Ovary (tissue), 9 donors: ENCODE results near the gene ACTA1. TPM values are rescaled to one million over a fixed set of nuclear protein-coding genes. Genes with fewer than 3 reads are reported as not detected.

Experiments used
- DNase-seq, 5 donors: peaks; one replicate each; pipeline ENCODE4 v3.0.0-alpha.2; 2019 to 2020
- H3K27ac ChIP-seq, 2 donors: fragments of 200-600 bp; one replicate each; pipeline versions ENCODE4 v1.5.1 to v1.8.0; 2019 to 2022
- H3K27me3 ChIP-seq: fragments of 200-600 bp; one replicate; pipeline ENCODE4 v1.8.0; 2022
- H3K36me3 ChIP-seq: fragments of 200-600 bp; sonication (generic); one replicate; pipeline ENCODE4 v1.5.1; 2019
- H3K4me1 ChIP-seq: one replicate; pipeline ENCODE4 v1.8.1; 2013; ENCODE audit warnings: mild to moderate bottlenecking, moderate library complexity; ENCODE audit not compliant: insufficient read depth
- H3K4me3 ChIP-seq: fragments of 200-600 bp; sonication (generic); one replicate; pipeline ENCODE4 v1.5.1; 2017
- H3K9me3 ChIP-seq, 2 donors: fragments of 200-600 bp in 1 of 2; sonication (generic) in 1 of 2; one replicate each; pipeline versions ENCODE4 v1.5.1 to v1.8.1; 2013 to 2019; ENCODE audit warnings: mild to moderate bottlenecking in 1 of 2, moderate library complexity in 1 of 2
- EP300 ChIP-seq: sonication (generic); formaldehyde crosslinking; IDR thresholded peaks from one replicate; pipeline ENCODE4 v1.6.1; 2017; ENCODE audit warnings: antibody characterized with exemption
- POLR2A ChIP-seq: fragments of 450-650 bp; IDR thresholded peaks from one replicate; pipeline ENCODE4 v1.6.1; 2017; ENCODE audit warnings: antibody characterized with exemption, mild to moderate bottlenecking, moderate library complexity
- WGBS, 3 donors: extraction: QIAGEN DNeasy Blood & Tissue Kit in 1 of 3; methylation state at CpG; one replicate each; pipeline versions ENCODE4 v1.1.5 to v1.1.7; 2013 to 2017; 5-methylcytosine and 5-hydroxymethylcytosine counted together
- intact Hi-C, 4 donors: fragments of 100-400 bp; cut with DNase I; formaldehyde crosslinking; loops; one replicate each; pipeline versions ENCODE4 v1.11.0 to v1.15.1; 2022 to 2023
- polyA plus RNA-seq, 2 donors: library from polyadenylated mRNA; stranded (reverse); fragments of 200-250 nt in 1 of 2; fragments of 350-450 nt in 1 of 2; fragmentation: Illumina TruSeq in 1 of 2; extraction: RNeasy Lipid Tissue Mini Kit (QIAGEN cat#74804) in 1 of 2; gene quantifications; one replicate each; pipeline ENCODE4 v1.2.3, GENCODE V29; 2013 to 2014
- total RNA-seq, 7 donors: library from RNA; depleted of rRNA in 2 of 7; stranded (reverse); fragments of >200 nt in 2 of 7; fragmentation: NEBNext Ultra II Directional in 3 of 7; extraction: Animal tissue kit (Norgen Biotek cat#: 25700) in 3 of 7; gene quantifications; one replicate each; pipeline versions ENCODE4 v1.1.0 to v1.2.4, GENCODE V29; 2016 to 2023
- TF ChIP-seq, protein P1 (sequence below), 3 donors: fragments of 450-650 bp in 2 of 3; fragments of 200-600 bp in 1 of 3; IDR thresholded peaks; one replicate each; pipeline versions ENCODE4 v1.5.1 to v1.8.0; 2016 to 2022; ENCODE audit warnings: antibody characterized with exemption in 3 of 3, mild to moderate bottlenecking in 1 of 3
- donor health status: DM: no; HTN: no; CAD: no; lungs with moderate emphysema.
- donor health status: DM: no; HTN: no; CAD: no.
- donor health status: Bipolar disorder and iron deficiency.
- donor health status: DM: yes; HTN: yes; CAD: no.
- donor health status: DM: no; HTN: no; CAD: no.
- donor health status: DM: yes; HTN: yes; CAD: no.

Gene ACTA1
- total and polyA plus RNA-seq, 9 donors = 0.33 to 3.3 (median 0.70) TPM; not detected in 4

DNA sequence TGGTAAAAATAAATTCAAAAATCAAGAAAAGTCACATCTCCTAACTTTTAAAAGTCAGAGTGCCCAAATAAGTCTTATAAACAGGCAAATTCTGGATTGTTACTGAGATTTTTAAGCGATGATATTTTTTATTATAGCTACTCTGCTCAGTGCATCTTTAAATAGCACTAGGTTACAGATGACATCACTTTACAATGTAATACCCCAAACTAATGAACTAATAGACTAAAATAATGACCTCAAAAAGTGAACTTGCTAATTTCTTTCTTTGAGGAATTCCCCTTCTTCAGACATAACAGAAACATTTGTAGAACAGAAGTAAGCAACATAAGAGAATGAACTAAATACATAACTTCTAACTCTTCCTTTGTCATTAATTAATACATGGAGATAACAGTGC, 33.0 kb upstream of the ACTA1 start:
- H3K27me3 ChIP-seq = no peaks in the 10 kb centered on the region
- H3K4me1 ChIP-seq = no peaks in the 10 kb centered on the region
- no peak overlapping the region for H3K27ac ChIP-seq
- intact Hi-C loops = no loop called here
- H3K4me3 ChIP-seq = no peak overlapping the region
- no peaks in the 10 kb centered on the region for H3K9me3 ChIP-seq
- DNase-seq = no peak
- TF ChIP-seq, protein P1, sequence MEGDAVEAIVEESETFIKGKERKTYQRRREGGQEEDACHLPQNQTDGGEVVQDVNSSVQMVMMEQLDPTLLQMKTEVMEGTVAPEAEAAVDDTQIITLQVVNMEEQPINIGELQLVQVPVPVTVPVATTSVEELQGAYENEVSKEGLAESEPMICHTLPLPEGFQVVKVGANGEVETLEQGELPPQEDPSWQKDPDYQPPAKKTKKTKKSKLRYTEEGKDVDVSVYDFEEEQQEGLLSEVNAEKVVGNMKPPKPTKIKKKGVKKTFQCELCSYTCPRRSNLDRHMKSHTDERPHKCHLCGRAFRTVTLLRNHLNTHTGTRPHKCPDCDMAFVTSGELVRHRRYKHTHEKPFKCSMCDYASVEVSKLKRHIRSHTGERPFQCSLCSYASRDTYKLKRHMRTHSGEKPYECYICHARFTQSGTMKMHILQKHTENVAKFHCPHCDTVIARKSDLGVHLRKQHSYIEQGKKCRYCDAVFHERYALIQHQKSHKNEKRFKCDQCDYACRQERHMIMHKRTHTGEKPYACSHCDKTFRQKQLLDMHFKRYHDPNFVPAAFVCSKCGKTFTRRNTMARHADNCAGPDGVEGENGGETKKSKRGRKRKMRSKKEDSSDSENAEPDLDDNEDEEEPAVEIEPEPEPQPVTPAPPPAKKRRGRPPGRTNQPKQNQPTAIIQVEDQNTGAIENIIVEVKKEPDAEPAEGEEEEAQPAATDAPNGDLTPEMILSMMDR (IDR thresholded peaks at IDR 0.05) = no peak
- no peak for TF ChIP-seq POLR2A
- no peak for TF ChIP-seq EP300
- WGBS, 3 donors = 94 to 98% (median 97%) methylated on average over 1 of the region's 1 CpG
- no peaks in the 10 kb centered on the region for H3K36me3 ChIP-seq

GRCh38 chr1:229464672-229465071, 30.8 kb upstream of the ACTA1 start:
- Histone ChIP-seq H3K4me3 (no peak overlapping the region), H3K27ac (no peak overlapping the region), H3K9me3 (no peaks in the 10 kb centered on the region), H3K27me3 (no peaks in the 10 kb centered on the region), H3K4me1 (no peaks in the 10 kb centered on the region), H3K36me3 (no peaks in the 10 kb centered on the region)
- intact Hi-C loops = no loop called here
- DNase-seq = no peak
- TF ChIP-seq, protein P1 (IDR thresholded peaks at IDR 0.05) = no peak
- 95 to 98% (median 98%) methylated on average over 8 of the region's 8 CpGs for WGBS, 3 donors

DNA sequence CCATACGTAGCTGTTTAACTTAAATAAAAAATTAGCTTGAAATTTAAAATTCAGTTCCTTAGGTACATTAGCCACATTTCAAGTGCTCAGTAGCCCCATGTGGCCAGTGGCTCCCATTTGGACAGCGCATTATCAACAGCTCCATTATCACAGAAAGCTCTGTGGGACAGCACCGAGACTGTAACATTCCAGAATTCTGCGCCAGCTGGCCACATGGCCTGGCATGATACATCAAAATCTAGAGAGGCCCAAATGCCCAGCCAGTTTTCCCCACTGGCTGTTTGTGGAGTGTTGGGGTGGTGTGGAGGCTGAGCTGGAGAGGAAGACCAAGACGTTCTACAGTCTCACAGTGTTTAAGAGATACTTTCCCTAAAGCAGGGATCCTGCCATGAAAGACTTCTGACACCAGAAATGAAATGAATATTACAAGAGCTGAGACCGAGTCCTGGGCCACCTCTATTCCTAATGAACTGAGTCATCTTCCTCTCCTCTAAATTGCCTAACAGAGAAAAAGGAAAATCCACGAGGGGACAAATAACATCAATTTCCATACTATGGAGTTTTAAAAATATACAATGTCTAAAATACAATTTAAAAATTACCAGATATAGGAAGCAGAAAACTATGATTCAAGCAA, 27.3 kb upstream of the ACTA1 start:
- no peaks in the 10 kb centered on the region for H3K4me1 ChIP-seq
- DNase-seq = no peak
- H3K9me3 ChIP-seq = no peaks in the 10 kb centered on the region
- H3K27ac ChIP-seq = no peak overlapping the region
- no peaks in the 10 kb centered on the region for H3K27me3 ChIP-seq
- TF ChIP-seq, protein P1 (IDR thresholded peaks at IDR 0.05) = no peak
- TF ChIP-seq POLR2A = no peak
- TF ChIP-seq EP300 = no peak
- H3K4me3 ChIP-seq = no peak overlapping the region
- intact Hi-C loops = no loop called here
- H3K36me3 ChIP-seq = no peaks in the 10 kb centered on the region
- WGBS, 3 donors = 86 to 93% (median 90%) methylated on average over 7 of the region's 7 CpGs

DNA sequence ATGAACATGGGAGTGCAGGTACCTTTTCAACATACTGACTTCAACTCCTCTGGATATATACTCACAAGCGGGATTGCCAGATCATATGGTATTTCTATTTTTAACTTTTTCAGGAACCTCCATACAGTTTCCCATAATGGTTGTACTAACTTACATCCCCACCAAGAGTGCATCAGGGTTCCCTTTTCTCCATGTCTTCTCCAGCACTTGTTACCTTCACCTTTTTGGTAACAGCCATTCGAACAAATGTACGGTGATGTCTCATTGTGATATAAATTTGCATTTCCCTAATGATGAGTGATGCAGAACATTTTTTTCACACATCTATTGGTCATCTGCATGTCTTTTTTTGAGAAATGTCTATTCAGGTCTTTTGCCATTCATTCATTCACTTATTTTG, 25.9 kb upstream of the ACTA1 start:
- WGBS, 3 donors = 97 to 99% (median 98%) methylated on average over 3 of the region's 3 CpGs
- intact Hi-C loops = no loop called here

More for the DNA sequence above, 25.9 kb upstream of the ACTA1 start:
- no peak for TF ChIP-seq EP300
- no peak for TF ChIP-seq POLR2A
- TF ChIP-seq, protein P1 (IDR thresholded peaks at IDR 0.05) = no peak
- Histone ChIP-seq H3K36me3 (no peaks in the 10 kb centered on the region), H3K4me1 (no peaks in the 10 kb centered on the region), H3K9me3 (no peaks in the 10 kb centered on the region), H3K27ac (no peak overlapping the region), H3K4me3 (no peak overlapping the region), H3K27me3 (no peaks in the 10 kb centered on the region)
- DNase-seq = no peak
